GM19025 (cell line): ENCODE results near the gene NUF2.
"Not testable (repeated sequence)": the region's sequence is repeated elsewhere in the genome, so short reads cannot be mapped to it uniquely, and the experiment has no call there.

ENCODE experiments used
- ATAC-seq: cut with Tn5 transposase; IDR thresholded peaks from one replicate; pipeline ENCODE4 v1.9.1; 2021; ENCODE audit warnings: mild to moderate bottlenecking, low read depth, moderate library complexity; ENCODE audit not compliant: unreplicated experiment

The NUF2 gene

DNA sequence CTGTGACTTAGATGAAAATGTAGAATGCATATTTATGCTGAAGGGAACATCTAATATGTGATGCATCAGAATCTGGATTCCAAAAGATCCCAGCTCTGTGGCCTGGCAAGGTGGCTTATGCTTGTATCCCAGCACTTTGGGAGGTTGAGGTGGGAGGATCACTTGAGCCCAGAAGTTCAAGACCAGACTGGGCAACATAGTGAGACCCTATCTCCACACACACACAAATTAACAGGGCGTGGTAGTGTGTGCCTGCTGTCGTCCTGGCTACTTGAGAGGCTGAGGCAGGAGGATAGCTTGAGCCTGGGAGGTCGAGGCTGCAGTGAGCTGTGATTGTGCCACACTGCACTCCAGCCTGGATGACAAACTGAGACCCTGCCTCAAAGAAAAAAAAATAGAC is 1.6 kb downstream of the NUF2 start:
- not testable (repeated sequence) for ATAC-seq

DNA sequence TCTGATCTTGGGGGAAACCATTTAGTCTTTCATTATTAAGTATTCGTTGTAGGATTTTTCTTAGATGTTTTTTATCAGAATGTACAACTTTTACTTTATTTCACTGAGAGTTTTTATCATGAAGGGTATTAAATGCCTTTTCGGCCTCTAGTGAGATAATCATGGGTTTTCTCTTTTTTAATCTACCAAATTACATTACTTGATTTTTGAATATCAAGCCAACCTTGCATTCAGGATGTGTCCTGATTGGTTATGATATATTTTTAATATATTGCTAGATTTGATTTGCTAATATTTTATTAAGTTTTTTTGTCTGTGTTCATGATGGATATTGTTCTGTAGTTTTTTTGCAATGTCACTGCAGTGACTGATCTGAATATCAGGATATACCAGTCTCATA is 9.4 kb downstream of the NUF2 start:
- no peak for ATAC-seq

DNA sequence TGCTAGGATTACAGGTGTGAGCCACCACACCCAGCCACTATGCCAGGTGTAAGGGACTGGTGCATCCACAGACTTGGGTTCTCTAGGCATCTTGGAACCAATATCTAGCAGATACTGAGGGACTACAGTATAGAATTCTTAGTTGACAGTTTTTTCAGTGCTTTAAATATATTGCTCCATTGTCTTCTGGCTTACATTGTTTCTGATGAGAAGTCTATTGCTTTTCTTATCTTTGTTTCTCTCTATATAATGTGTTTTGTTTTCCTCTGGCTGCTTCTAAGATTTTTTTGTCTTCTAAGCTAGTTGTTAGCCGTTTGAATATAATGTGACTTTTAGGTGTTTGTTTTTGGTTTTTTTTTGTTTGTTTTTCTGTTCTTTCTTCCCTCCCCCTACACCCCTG is 13.5 kb downstream of the NUF2 start:
- ATAC-seq: no peak

DNA sequence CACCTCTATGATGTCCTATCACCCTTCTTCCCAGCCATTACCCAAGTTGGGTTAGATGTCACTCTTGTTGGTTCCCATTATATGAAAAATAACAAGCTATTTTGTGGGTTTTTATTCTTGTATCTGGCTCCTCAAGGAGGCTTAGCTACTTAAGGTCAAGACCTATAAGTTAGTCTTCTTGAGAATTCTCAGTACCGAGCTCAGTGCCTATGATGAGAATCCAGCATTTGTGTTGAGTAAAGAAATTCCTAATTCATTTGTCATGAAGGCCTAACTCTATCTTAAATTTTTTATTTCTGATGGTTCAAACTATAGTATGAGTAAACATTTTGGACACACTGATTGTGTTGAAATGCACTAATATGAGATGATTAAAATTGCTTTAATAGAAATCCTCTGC is 15.9 kb downstream of the NUF2 start:
- ATAC-seq: no peak

DNA sequence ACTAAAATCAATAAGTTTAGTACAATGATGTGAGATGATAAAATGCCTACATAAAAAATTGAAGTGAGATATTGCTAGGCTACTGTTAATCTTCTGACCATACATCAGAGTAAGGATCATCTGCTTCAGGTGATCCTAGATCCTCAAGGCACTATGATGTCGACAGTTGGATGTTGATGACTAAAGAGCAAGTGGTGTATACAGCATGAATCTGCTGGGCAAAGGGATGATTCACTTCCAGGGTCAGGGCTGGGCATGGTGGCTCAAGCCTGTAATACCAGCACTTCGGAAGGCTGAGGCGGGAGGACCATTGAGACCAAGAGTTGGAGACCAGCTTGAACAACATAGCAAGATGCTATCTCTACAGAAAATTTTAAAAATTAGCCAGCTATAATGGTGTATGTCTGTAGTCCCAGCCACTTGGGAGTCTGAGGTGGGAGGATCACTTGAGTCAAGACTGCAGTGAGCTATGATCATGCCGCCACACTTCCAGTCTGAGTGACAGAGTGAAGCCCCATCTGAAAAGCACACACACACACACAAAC is 24.6 kb downstream of the NUF2 start:
- ATAC-seq: no peak

DNA sequence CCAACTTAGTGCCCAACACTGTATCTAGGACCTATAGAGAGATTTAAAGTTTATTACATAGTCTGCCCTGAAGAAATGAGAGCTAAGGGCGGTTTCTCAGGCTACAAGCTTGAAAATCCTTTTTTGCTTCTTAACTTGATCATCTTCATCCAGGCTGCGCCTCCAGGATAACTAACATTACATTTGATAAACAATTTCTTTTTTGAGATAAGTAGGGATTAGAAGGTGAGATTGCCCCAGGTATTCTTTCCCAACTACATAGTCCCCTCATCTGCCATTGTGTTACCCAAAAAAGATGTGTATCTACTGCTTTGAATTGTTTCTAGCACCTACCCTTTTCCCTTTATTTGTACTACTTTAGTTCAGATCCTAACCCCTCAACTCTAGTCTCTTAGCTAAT is 25.4 kb downstream of the NUF2 start:
- ATAC-seq: no peak

DNA sequence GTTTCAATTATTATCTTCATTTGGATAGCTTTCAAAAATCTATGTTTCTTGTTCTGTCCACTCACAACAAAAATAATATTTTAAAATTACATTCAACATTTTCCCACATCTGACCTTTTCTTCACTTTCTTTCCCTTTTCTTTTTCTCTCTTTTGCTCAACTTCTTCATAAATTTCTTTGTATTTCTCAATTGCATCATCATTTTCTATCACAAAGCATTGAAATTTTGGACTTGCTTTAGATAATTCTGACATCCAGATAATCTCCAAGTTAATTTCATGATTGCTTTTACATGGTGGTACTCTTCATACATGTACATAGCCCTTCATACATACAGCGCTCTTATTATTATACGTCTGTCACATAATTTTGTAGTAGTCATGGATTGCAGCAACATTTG is 30.2 kb downstream of the NUF2 start:
- ATAC-seq: no peak

DNA sequence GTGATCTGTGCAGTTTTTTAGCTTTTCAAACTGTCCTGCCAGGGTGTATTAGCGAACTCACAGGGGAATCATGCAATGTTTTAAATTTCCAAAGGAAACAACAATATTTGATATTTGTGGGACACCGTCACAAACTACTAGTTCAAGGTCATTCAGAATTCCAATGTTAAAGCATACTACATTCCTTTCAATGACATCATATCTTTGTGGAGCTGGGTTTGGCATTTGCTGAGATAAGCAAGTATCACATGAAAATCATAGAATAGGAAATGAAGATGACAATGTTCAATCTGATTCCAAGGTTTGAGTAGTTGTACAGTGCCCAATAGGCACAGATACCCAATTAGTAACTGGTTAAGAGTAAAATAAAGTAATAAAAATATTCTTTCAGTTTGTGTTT is 35.6 kb downstream of the NUF2 start:
- ATAC-seq: no peak

DNA sequence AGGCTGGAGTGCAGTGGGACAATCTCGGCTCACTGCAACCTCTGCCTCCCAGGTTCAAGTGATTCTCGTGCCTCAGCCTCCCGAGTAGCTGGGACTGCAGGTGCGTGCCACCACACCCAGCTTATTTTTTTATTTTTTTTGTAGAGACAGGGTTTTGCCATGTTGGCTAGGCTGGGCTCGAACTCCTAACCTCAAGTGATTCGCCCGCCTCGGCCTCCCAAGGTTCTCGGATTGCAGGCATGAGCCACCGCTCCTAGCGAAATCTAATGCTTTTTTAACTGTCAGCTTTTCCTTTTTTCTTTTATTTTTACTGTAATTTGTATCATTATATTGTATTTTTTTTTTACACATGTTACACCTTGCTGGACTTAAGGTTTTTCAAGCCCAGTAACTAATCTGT is 36.4 kb downstream of the NUF2 start:
- ATAC-seq: not testable (repeated sequence)

DNA sequence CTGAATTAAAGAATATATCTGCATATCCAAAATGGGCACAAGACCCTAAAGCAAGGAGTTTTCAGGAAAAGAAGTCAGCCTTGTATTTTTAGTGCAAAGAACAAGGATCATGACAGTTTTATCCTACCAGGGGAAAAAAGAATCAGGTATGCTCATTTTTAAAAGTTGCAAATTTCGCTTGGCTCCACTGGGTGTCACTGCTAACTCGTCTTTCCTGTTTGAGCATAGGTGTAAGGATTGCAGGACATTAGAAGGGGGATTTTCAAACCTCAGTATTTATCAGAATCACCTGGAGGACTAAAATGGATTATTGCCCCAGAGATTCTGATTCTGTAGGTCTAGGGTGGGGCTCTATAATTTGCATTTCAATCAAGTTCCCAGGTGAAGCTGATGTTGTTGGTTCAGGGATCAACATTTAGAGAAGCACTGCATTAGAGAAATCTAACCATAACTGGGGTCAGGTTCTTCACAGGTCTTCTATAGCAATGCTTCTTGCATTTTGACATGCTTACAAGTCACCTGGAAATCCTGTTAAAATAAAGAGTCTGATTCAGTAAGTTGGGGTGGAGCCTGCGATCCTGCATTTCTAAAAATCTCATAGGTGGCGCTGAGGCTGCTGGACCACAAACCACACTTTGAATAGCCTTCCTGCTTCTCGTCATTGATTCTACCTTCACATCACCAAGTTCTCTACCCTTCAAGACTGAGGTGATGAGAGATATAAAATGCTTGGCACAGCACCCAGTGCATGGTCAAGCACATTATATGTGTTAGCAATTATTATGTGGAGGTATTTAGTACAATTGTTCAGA is 39.6 kb downstream of the NUF2 start:
- no peak for ATAC-seq

DNA sequence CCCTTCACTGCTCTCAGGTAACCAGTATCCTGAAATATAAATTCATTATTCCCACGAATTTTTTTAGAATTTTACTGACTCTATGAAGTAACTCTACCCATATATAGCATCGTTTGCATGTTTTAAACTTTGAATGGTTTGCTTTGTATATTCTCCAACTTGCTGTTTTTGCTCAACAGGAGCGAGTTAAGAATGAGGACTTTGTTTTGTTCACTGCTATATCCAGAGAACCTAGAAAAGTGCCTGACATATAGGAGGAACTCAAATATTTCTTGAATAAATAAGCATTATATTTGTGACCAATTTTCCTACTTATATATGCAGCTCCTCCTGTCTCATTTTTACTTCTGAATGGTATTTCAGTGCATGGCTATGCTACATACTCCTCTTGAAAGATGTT is 43.4 kb downstream of the NUF2 start:
- no peak for ATAC-seq

DNA sequence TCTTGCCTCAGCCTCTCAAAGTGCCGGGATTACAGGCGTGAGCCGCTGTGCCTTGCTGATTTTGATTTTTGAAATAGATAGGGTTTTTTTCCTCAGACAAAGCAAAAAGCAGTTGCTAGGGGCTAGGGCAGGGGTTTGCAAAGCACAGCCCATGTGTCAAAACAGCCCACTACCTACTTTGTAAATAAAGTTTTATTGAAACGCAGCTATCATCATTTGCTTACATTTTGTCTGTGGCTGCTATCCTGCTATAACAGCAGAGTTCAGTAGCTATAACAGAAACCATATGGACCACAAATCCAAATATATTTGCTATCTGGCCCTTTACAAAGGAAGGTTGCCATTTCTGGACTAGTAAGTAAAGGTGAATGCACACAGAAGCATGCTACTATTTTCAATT is 44.8 kb downstream of the NUF2 start:
- ATAC-seq: no peak

DNA sequence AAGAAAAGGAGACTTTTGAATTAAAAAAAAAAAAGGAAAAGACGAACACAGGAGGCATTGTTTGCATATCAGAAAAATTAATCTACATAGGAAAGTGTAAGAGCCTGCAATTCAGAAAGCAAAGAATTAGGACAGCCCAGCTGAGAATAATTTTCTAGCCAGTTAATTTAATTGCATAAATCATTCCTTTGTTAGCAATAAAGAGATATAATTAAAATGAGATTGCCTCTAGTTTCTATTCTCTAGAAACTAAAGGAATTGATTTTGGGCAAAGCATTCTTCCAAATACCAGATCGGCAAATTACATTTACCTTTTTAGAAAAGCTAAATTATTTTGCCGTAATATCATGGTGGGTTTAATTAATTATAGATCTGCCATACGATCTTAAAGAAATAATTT is 46.0 kb downstream of the NUF2 start:
- no peak for ATAC-seq

DNA sequence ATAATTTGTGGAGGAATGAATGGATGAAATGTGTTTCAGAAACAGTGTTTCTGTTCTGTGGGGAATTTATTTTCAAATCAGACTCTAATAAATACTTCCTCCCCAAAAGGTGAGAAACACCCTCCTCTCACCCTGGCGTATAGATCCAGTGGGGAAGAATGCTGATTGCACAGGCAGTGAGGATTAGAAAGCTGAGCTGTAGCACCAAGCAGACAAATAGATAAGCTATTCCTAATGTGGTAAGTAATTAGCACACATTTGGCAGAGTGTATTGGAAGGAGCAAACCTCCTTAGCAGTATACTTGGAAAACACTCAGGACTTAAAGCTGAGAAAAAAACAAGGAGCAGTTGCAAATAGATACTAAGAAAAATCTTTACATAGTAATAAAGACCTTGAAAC is 50.8 kb downstream of the NUF2 start:
- no peak for ATAC-seq

DNA sequence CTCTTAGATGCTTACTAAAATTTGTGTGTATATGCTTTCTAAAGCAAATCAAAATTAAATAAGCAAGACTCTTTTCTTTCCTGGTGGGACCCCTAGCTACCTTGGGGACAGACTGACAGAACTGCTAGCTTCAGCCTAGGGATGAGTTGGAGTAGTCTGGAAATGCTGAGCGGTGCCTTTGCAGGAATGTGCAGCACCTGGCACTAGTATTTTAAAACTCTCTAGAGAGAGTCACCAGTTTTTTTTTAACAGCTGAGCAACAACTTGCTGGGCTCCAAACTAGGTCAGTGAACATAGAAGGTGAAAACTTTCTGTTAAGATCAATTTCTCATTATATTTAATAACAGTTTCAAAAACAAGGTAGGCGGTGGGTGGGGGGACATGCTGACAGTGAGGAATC is 56.8 kb downstream of the NUF2 start:
- no peak for ATAC-seq

DNA sequence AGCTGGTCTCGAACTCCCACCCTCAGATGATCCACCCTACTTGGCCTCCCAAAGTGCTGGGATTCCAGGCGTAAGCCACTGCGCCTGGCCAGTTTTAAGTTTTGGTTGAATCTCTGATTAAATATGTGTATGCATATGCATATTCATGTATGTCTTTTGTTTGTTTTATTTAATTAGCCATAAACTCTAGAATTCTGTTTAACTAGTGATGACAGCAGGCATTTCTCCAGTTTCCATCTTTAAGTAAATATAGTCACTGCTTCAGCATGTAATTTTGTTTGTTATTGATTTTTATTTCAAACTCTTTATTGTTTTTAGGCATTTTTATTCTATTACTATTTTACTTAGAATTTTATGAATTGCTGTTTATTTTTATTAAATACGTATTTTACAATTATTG is 58.0 kb downstream of the NUF2 start:
- no peak for ATAC-seq

DNA sequence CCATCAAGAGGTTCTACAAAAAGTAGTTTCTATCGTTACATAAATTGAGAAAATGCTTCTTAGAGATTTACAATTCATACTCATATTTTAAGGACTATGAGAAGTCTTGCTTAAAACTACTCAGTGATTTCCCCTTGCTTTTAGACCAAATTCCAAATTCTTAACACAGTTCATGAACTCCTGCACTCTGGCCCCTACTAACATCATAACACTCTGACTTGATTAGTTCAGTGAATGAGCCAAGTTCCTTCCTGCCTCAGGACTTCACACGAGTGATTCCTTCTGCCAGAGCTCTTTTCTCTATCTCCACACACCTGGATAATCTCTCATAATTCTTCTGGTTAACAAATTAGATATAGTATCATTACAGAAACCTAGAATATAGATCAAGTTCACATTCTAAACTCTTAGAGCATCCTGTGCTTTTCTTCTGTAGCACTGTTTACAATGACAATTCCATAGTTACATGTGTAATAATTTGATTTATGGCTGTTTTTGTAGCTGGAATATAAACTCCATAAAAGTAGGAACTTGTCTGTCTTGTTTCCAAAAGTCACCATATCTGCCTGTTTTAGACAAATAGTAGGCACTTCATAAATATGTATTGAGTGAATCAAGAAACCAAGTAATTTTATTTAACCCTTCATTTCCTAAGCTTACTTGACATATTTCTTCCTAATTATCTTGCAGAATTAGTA is 59.9 kb downstream of the NUF2 start:
- no peak for ATAC-seq

DNA sequence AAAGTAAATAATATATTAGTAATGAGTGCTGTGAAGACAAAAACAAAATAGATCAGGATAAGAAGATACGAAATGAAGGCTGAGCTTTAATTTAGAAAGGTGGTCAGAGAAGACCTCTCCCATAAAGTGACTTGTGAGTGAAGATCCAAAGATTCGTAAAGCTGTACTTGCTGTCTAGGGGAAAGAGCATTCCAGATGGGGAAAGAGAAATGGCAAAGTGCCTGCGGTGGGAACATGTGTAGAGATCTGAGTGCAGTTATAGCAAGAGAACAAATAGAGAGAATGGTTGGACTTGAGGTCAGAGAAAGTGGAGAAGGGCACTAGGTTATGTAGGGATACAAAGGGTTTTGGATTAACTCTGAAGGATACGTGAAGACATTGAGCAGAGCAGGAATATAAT is 60.6 kb downstream of the NUF2 start:
- ATAC-seq: no peak

DNA sequence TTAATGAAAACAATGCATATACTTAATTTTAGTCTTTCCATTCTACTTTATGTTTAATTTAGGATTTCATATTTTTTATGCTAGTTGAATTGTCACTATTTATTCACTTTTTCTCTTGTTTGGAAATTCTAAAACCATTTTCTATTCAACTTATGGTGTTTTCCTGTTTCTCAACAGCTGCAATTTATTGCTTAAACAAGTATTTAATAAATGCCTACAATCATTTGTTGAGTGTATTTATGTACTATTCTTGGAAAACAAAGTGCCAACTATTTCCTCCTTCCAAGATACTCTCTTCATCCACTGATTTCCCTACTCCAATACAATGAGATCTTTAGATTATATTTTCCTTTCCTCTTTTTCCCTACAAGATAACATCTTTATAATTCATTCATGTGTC is 65.4 kb downstream of the NUF2 start:
- ATAC-seq: no peak

DNA sequence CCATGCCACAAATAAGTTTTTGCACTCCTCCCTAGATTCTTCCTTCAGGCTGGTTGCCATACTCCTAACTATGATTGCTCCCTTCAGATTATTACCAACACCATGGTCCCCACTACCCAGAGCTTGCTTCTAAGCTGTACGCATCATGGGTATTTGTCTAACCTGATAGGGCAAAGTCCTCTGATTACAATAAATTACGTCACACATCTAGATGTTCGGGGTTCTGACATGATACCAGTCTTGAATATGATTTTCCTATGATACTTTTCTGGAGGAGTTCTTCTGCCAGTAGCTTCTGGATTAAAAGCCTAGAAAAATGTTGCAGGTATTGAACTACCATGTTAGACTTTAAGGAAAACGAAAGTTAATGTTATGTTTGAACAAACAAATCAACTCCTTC is 67.2 kb downstream of the NUF2 start:
- ATAC-seq: no peak

DNA sequence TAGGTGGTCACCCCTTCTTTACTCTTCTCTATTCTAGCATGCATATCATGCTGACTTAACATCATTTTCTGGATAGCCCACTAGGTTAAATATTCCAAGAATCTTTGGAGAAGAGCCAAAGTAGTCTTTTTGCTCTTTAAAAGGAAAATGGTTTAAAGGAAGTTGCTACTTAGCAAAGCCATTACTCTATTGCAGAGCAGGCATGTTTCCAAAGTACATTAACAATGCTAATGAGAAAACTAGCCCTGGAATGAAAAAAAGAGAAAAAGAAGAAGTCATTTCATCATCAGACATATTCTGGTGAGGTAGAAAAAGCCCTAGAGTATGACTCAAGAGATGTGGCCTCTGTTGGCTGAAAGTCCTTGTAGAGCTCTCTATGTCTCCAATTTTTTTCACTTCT is 74.0 kb downstream of the NUF2 start:
- no peak for ATAC-seq
